Bronchial epithelial cell (primary cell): ENCODE data around the gene COX20. TPM values are rescaled to one million over a fixed set of nuclear protein-coding genes. Genes with fewer than 3 reads are reported as not detected.

Experiments used
- DNase-seq: peaks from one replicate; pipeline ENCODE4 v3.0.0-alpha.2; 2010; ENCODE audit warnings: low read depth
- FAIRE-seq: peaks from 2 replicates; lab custom pipeline; 2011; peaks lifted over from hg19 to GRCh38; lab: Jason Lieb, UNC
- H3K27me3 ChIP-seq: 2 replicates; pipeline ENCODE4 v1.5.1; 2011; ENCODE audit warnings: low read length; ENCODE audit not compliant: control insufficient read depth, insufficient read depth
- H3K36me3 ChIP-seq: 2 replicates; pipeline ENCODE4 v1.5.1; 2011; ENCODE audit warnings: low read length; ENCODE audit not compliant: control insufficient read depth, insufficient read depth
- H3K4me3 ChIP-seq: 2 replicates; pipeline ENCODE4 v1.5.1; 2011; ENCODE audit warnings: mild to moderate bottlenecking, low read depth, low read length, control low read depth
- CTCF ChIP-seq: IDR thresholded peaks from 2 replicates; pipeline ENCODE4 v1.5.1; 2011; ENCODE audit warnings: mild to moderate bottlenecking, moderate library complexity, low read length, control low read depth, inconsistent platforms; ENCODE audit not compliant: insufficient read depth, severe bottlenecking
- total RNA-seq: library from RNA; depleted of rRNA; stranded (reverse); fragments of >200 nt; gene quantifications from 2 replicates; pipeline ENCODE4 v1.2.1, GENCODE V29; 2014

The COX20 gene
- total RNA-seq, 1 donor from 2014 or later, result 11.1 TPM

DNA sequence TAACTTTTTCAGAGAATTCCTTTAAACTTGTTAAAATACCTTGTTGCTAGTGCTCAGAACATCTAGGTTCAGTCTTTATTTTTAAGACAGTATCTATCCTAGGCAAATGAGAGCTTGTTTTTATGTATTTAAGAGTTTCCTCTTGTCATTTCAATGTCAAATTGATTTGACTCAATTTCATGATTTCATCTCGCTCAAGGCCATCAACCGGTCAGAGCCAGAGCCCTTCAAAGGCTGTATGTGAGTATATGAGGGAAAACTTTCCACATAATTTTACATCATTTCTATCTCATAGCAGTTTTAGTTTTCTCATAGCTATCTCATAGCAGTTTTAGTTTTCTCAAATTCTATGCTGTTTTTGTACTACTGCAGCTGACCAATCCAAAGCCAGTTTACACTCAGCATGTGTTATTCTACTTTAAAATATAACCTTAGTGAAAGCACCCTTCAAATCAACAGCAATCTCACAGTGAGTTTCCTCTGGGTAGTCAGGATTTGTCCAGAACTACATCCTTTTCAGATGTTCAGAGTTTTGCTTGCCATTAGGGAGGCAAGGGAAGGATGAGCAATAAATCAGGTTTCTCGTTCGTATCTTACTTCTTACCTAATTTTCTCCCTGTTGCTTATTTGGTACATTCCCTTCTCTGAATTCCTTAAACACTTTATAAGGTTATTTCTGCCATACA, 16.2 kb downstream of the COX20 start:
- FAIRE-seq (no peak), DNase-seq (no peak)
- Histone ChIP-seq H3K4me3 (no peak overlapping the region), H3K27me3 (no peaks in the 10 kb centered on the region), H3K36me3 (peaks cover 14% of the 10 kb centered on the region)
- TF ChIP-seq CTCF, result no peak

GRCh38 chr1:244852694-244853093, 17.2 kb downstream of the COX20 start:
- Histone ChIP-seq H3K27me3 (no peaks in the 10 kb centered on the region), H3K36me3 (peaks cover 19% of the 10 kb centered on the region), H3K4me3 (no peak overlapping the region)
- TF ChIP-seq CTCF, result no peak
- DNase-seq (no peak), FAIRE-seq (no peak)

DNA sequence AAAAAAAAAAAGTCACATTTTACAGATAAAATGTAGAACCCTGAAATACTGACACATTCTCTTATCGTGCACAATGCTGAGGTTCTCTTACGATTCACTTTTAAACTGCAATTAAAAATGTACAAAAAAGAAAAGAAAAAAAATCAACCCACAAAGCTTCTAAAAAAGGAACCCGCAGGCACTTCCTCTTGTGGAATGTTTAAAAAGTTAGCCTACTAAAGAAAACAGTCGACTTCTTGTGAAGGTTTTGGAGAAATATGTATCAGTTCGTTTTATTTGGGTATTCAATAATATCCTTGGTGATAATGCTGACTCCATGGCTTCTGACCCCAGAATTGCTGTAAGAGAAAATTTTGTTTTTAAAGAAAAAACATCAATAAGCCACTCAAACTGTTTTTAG, 18.7 kb downstream of the COX20 start:
- FAIRE-seq, result no peak
- DNase-seq, result no peak
- H3K27me3 ChIP-seq, result no peaks in the 10 kb centered on the region
- H3K36me3 ChIP-seq, result peaks cover 26% of the 10 kb centered on the region
- no peak for TF ChIP-seq CTCF
- no peak overlapping the region for H3K4me3 ChIP-seq

DNA sequence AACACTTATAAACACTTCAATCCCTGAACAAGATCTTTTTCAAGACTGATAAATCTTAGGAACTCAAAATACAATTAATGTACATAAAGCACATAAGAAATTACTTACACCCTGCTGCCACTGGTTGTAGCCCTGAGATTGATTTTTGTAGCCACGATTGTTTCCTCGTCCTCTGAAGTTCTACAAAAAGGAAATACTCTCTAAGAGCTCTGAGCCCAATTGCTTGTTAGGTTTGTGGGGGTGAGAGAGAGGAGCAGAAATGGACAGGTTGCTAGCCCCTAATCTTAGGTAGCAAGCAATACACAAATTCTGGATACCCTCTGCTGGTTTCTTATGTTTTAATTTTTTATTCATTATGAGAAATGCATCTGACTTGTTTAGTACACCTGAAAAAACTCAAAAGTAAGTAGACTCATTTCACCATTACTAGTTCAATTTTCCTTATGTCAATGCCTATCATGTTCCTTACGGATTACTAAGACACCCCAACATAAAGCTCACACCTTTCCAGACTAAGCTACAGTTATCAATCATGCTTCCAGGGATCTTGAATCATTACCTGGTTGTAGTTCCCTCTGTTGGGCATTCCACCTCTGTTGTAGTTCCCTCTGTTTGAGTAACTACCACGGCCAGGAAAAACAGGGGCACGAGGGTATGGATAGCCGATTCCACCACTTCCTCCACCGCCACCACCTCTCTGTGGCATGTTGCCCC, 19.6 kb downstream of the COX20 start:
- FAIRE-seq (no peak), DNase-seq (no peak)
- TF ChIP-seq CTCF, result no peak
- Histone ChIP-seq H3K4me3 (no peak overlapping the region), H3K36me3 (peaks cover 33% of the 10 kb centered on the region), H3K27me3 (no peaks in the 10 kb centered on the region)

GRCh38 chr1:244857761-244858160, 22.3 kb downstream of the COX20 start:
- no peak for FAIRE-seq
- no peak for TF ChIP-seq CTCF
- no peak for DNase-seq
- Histone ChIP-seq H3K36me3 (peaks cover 37% of the 10 kb centered on the region), H3K4me3 (no peak overlapping the region), H3K27me3 (no peaks in the 10 kb centered on the region)

GRCh38 chr1:244858357-244858756, 22.9 kb downstream of the COX20 start:
- DNase-seq, result no peak
- FAIRE-seq, result no peak
- H3K27me3 ChIP-seq, result no peaks in the 10 kb centered on the region
- TF ChIP-seq CTCF, result no peak
- no peak overlapping the region for H3K4me3 ChIP-seq
- H3K36me3 ChIP-seq, result peaks cover 37% of the 10 kb centered on the region
